ENCODE data around the gene ANXA3.

GRCh38 chr4:78578674-78579425 lies 27.3 kb downstream of the ANXA3 start:
- TF ChIP-seq POLR2A (IDR thresholded peaks at IDR 0.05; ENCODE audit: low read length), result no peak
- TF ChIP-seq GATA1 (IDR thresholded peaks at IDR 0.05; ENCODE audit: low read depth, low read length), result no peak

Measured in erythroblast (primary cell).